Right cardiac atrium (tissue), 5 donors: ENCODE measurements around the gene CCM2. TPM values are rescaled to one million over a fixed set of nuclear protein-coding genes. Genes with fewer than 3 reads are reported as not detected.

Experiments used
- ATAC-seq, 2 donors: fragments of 200-7000 bp; cut with Tn5 transposase; one replicate each; pipeline versions ENCODE4 v1.8.0 to v1.9.1; 2020; ENCODE audit warnings: moderate library complexity in 2 of 2, mild to moderate bottlenecking in 1 of 2
- DNase-seq, 3 donors: peaks; one replicate each; pipeline ENCODE4 v3.0.0-alpha.2; 2020
- H3K27ac ChIP-seq: one replicate; pipeline ENCODE4 v1.5.1; 2013; ENCODE audit warnings: mild to moderate bottlenecking, low read length, control low read depth, moderate library complexity
- H3K27me3 ChIP-seq: one replicate; pipeline ENCODE4 v1.6.1; 2013; ENCODE audit not compliant: control insufficient read depth, insufficient read depth
- H3K4me1 ChIP-seq: one replicate; pipeline ENCODE4 v1.6.1; 2013; ENCODE audit warnings: low read length; ENCODE audit not compliant: control insufficient read depth, insufficient read depth
- H3K4me3 ChIP-seq: one replicate; pipeline ENCODE4 v1.5.1; 2013; ENCODE audit warnings: low read length, control low read depth
- H3K9me3 ChIP-seq: one replicate; pipeline ENCODE4 v1.6.1; 2013; ENCODE audit warnings: low read length; ENCODE audit not compliant: control insufficient read depth
- WGBS: extraction: QIAGEN DNeasy Blood & Tissue Kit; methylation state at CpG from one replicate; pipeline ENCODE4 v1.1.7; 2013; 5-methylcytosine and 5-hydroxymethylcytosine counted together
- intact Hi-C, 4 donors: fragments of 100-400 bp; cut with DNase I; formaldehyde crosslinking; loops; one replicate each; pipeline versions ENCODE4 v1.11.0 to v1.14.0; 2022 to 2023
- long read RNA-seq, 4 donors: library from polyadenylated mRNA; unstranded; transcript quantifications; one replicate each; pipeline ENCODE4 v2.0.0, GENCODE V29; 2020 to 2021
- polyA plus RNA-seq: library from polyadenylated mRNA; stranded (reverse); fragments of 200-250 nt; gene quantifications from one replicate; pipeline ENCODE4 v1.2.3, GENCODE V29; 2013
- total RNA-seq, 4 donors: library from RNA; stranded (reverse); fragmentation: NEBNext Ultra II Directional; extraction: Animal tissue kit (Norgen Biotek cat#: 25700); gene quantifications; one replicate each; pipeline ENCODE4 v1.2.1, GENCODE V29; 2021
- donor health status: healthy with polysubstance abuse.
- donor health status: DM: no; HTN: yes; CAD: no.
- donor health status: DM: no; HTN: no; CAD: no.
- donor health status: DM: no; HTN: yes; CAD: no; lungs with severe emphysema.
- donor health status: DM: yes; HTN: yes; CAD: no.

CCM2 gene
- total RNA-seq (10 to 100 TPM; 26.4 to 37.0 (median 32.4) TPM), polyA plus RNA-seq (32.8 TPM)
- long read RNA-seq, donor 1, transcript CCM2-201 (10 exons, 1,894 nt) = major isoform, 86 of 203 reads
- long read RNA-seq, donor 1, transcript CCM2-218 (9 exons, 1,719 nt) = minor isoform, 23 of 203 reads
- long read RNA-seq, donor 1, transcript CCM2-203 (10 exons, 1,983 nt) = minor isoform, 7 of 203 reads
- long read RNA-seq, donor 1, partial matches to known transcripts = 6 of 203 reads
- long read RNA-seq, donor 1, other reads (novel, unspliced or antisense) = 73 of 203 reads
- long read RNA-seq, donor 2, transcript CCM2-218 (9 exons, 1,719 nt) = minor isoform, 10 of 107 reads
- long read RNA-seq, donor 2, transcript CCM2-201 (10 exons, 1,894 nt) = major isoform, 45 of 107 reads
- long read RNA-seq, donor 2, partial matches to known transcripts = 3 of 107 reads
- long read RNA-seq, donor 2, other reads (novel, unspliced or antisense) = 40 of 107 reads
- long read RNA-seq, donor 3, transcript CCM2-201 (10 exons, 1,894 nt) = major isoform, 13 of 68 reads
- long read RNA-seq, donor 3, transcript CCM2-218 (9 exons, 1,719 nt) = minor isoform, 9 of 68 reads
- long read RNA-seq, donor 3, partial matches to known transcripts = 6 of 68 reads
- long read RNA-seq, donor 3, other reads (novel, unspliced or antisense) = 36 of 68 reads
- long read RNA-seq, donor 4, transcript CCM2-218 (9 exons, 1,719 nt) = minor isoform, 10 of 67 reads
- long read RNA-seq, donor 4, transcript CCM2-201 (10 exons, 1,894 nt) = major isoform, 28 of 67 reads
- long read RNA-seq, donor 4, partial matches to known transcripts = 2 of 67 reads
- long read RNA-seq, donor 4, other reads (novel, unspliced or antisense) = 26 of 67 reads

DNA sequence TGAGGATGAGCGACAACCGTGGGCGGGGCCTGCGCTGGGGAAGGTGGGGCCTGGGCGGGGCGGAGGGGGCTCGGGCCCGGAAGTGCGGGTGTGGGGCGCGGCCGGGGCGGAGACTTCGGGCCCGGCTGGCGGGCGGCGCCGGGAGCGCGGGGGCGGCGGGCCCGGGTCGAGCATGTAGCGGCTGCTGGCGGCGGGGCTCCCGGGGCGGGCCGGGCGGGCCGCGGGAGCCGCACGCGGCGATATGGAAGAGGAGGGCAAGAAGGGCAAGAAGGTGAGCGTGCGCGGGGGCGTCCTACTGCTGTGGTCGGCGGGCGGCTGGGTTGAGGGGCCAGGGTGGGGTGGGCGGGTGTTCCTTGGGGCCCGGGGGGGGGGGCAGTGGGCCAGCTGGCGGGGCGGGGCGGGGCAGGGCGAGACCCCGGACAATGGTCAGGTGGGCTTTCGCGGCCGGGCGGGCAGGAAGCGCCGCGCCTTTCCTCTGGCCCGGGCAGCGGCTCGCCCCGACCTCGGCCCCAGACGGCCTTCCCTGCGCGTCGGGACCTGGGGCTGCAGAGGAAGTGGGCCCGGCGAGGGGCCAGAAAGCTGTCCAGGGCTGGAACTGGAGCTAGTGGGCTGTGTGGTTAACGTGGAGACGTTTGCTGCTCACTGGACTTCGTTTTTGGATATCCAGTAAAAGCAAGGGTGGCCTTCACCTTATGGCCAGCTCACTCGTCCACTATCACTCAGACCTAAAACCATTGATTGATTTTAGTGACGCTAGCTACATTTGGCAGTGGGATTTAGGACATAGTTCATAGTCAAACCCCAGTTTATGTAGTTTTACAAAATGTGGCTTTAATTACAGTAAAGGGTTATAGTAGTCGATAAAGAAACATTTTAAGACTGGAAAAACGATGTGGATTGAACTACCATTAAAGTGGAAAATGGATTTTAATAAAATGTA is at the start of gene CCM2:
CCM2 (plus strand) TSS at position 109 of the 940 bp plus-strand sequence; CDS start at position 242, 133 bp downstream.
- no peaks in the 10 kb centered on the region for H3K27me3 ChIP-seq
- 1% methylated on average over 67 of the region's 77 CpGs for WGBS
- no peaks in the 10 kb centered on the region for H3K9me3 ChIP-seq
- ATAC-seq = peak; percentile 28 to 67
- DNase-seq = peak; percentile 77 to 90 (median 89)
- peak within 1 kb of the TSS; percentile 85 for H3K27ac ChIP-seq
- H3K4me1 ChIP-seq = peaks cover 7% of the 10 kb centered on the region
- intact Hi-C loops = no loop called here
- H3K4me3 ChIP-seq = peak within 1 kb of the TSS; percentile 92

DNA sequence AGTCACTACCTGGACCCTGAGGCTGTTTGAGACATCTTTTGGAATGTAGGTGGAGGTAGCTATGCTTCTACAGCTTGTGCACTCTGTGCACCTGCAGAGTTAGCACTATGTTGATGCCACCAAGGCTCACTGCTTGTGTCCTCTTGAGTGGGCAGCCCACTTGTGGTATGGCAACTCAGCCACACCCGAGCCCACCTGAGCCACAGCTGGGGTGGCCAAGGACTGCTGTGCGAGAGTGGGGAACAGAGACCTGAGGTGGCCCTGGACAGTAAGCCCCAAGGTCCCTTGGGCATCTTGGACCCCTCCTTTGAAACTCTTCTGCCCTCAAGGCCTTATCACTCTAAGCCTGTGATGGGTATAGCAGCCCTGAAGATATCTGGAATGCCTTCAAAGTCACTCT is 46.8 kb upstream of the CCM2 start:
- intact Hi-C loops = no loop called here
- peak in 1 of 2 donors; percentile 18 for ATAC-seq
- DNase-seq = no peak
- Histone ChIP-seq H3K4me3 (no peak overlapping the region), H3K27ac (no peak overlapping the region), H3K4me1 (no peaks in the 10 kb centered on the region), H3K27me3 (no peaks in the 10 kb centered on the region), H3K9me3 (no peaks in the 10 kb centered on the region)
- WGBS = 95% methylated on average over 2 of the region's 2 CpGs

DNA sequence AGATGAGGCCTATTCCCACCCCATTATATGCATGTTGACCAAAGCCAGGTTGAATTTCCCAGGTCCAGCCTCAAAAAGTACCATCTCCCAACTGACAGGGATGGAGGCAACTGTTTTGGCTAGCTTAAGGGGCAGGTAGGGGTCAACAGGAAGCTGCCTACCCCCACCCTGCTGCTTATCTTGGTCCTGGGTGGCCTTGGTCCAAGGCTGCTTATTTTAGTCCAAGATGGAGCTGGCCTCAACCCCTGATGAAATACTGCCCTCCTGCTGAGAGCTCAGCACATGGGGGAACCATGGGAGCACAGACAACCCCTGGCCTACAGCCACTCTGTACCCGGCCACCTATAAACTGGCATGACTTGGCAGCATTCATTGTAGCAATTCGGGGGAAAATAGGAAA is 44.3 kb upstream of the CCM2 start:
- intact Hi-C loops = no loop called here
- ATAC-seq = peak in 1 of 2 donors; percentile 53
- WGBS = 67% methylated on average over 2 of the region's 2 CpGs

DNA sequence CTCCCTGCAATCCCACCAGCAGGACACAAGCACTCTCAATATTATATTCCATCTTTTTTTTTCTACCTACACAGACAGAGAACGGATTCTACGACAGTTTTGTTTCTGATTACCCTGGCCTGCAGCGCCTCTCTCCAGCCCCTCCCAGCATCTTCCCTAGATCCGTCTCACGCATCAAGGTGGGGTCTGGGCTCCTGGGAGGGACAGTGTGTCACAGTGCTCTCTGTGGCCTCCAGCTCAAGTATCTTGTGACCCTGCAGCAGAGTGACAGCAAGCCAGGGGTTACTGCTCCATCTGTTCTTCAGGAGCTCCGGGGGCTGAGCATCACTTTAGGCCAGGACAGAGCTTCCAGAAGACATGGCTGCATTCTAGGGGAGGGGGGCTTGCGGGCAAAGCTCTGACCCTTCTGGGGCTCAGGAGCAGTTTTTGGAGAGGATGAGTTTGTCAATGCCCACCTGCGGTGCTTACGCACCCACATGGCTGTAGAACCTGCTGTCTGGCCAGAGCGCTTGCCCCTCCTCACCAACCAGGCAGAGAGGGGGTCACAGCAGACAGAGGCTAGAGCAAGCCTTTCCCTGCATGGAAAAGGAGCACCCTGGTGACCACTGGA is 43.7 kb upstream of the CCM2 start:
- no peak for DNase-seq
- whole genome bisulfite sequencing = 90% methylated on average over 10 of the region's 10 CpGs
- intact Hi-C loops = no loop called here
- H3K4me3 ChIP-seq = no peak overlapping the region
- H3K27ac ChIP-seq = no peak overlapping the region
- H3K27me3 ChIP-seq = no peaks in the 10 kb centered on the region
- no peaks in the 10 kb centered on the region for H3K9me3 ChIP-seq
- no peaks in the 10 kb centered on the region for H3K4me1 ChIP-seq
- no peak for ATAC-seq

More for the DNA sequence above, 44.3 kb upstream of the CCM2 start:
- H3K27me3 ChIP-seq = no peaks in the 10 kb centered on the region
- DNase-seq = no peak
- no peak overlapping the region for H3K27ac ChIP-seq
- no peak overlapping the region for H3K4me3 ChIP-seq
- no peaks in the 10 kb centered on the region for H3K4me1 ChIP-seq
- no peaks in the 10 kb centered on the region for H3K9me3 ChIP-seq

DNA sequence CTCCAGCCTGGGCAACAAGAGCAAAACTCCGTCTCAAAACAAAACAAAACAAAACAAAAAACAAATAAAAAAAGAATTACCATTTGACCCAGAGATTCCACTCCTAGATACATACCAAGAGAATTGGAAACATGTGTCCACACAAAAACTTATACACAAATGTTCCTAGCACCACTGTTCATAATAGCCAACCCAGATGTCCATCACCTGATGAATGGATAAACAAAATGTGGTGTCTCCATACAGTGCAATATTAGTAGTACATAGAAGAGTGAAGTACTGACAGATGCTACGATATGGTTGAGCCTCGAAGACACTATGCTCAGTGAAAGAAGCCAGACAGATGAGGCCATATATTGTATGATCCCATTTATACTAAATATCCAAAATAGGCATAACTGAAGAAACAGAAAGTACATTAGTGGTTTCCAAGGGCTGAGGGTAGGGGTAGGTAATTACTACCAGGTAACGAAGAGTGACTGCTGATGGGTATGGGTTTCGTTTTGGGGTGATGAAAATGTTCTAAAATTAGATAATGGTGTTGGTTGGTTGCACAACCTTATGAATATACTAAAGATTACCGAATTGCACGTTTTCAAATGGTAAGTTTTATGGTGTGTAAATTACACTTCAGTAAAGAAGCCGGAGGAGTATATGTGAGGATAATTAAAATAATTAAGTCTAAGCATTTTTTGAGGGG is 41.2 kb upstream of the CCM2 start:
- ATAC-seq = no peak
- 65% methylated on average over 8 of the region's 8 CpGs for WGBS
- Histone ChIP-seq H3K4me1 (no peaks in the 10 kb centered on the region), H3K4me3 (no peak overlapping the region), H3K9me3 (no peaks in the 10 kb centered on the region), H3K27ac (no peak overlapping the region), H3K27me3 (no peaks in the 10 kb centered on the region)
- intact Hi-C loops = no loop called here
- DNase-seq = no peak

DNA sequence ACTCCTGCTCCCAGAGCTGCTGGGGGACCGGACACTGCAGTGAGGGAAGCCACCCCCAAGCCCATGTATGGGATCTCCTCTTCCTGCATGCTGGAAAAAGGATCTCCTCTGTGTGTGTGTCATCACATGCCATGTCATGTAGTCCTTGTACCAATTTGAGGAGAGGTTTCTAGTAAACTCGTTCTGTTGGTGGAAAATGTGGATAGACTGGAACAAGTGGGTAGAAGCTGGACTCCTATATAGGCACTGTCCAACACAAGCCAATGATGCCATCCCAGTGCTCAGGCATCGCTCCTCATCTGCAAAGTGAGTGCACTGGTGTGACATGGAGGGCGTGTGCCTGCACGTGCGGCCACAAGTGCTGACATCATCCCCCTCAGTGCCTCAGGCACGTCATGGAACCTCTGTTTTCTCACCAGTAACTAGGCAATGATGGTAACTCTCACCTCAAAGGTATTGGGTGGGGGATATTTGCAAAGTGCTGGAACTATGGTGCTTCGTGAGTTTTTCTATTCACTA is 40.5 kb upstream of the CCM2 start:
- intact Hi-C loops = no loop called here
- no peak overlapping the region for H3K27ac ChIP-seq
- WGBS = 62% methylated on average over 8 of the region's 8 CpGs
- H3K9me3 ChIP-seq = no peaks in the 10 kb centered on the region
- H3K4me3 ChIP-seq = no peak overlapping the region
- DNase-seq (no peak), ATAC-seq (no peak)
- H3K27me3 ChIP-seq = no peaks in the 10 kb centered on the region
- no peaks in the 10 kb centered on the region for H3K4me1 ChIP-seq

DNA sequence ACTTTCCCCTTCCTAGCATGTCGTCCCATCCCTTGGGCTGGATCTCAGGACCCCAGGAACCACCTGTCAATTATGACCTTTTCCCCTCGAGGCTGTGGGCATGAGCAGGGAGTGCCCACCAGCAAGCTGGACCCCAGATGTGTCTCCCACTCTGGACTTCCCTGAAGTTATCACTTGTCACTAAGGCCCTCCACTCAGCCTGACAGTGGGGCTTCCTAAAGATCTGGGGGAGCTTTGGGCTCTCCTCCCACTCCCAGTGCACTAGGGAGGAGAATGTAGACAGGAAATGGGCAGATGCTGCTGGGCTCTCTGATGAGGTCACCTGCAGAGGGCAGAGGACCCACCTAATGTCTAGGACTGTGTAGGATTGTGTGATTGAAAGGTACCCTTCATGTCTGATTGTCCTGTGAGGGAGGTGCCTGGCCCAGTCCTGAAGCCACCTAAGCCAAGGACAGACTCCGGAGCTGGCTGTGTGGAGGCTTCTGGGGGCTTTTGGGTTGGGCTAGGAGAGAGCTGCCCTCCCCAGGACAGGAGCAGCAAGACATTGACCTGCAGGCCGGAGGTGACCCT is 39.9 kb upstream of the CCM2 start:
- intact Hi-C loops = no loop called here
- no peak for ATAC-seq
- WGBS = 79% methylated on average over 4 of the region's 4 CpGs

DNA sequence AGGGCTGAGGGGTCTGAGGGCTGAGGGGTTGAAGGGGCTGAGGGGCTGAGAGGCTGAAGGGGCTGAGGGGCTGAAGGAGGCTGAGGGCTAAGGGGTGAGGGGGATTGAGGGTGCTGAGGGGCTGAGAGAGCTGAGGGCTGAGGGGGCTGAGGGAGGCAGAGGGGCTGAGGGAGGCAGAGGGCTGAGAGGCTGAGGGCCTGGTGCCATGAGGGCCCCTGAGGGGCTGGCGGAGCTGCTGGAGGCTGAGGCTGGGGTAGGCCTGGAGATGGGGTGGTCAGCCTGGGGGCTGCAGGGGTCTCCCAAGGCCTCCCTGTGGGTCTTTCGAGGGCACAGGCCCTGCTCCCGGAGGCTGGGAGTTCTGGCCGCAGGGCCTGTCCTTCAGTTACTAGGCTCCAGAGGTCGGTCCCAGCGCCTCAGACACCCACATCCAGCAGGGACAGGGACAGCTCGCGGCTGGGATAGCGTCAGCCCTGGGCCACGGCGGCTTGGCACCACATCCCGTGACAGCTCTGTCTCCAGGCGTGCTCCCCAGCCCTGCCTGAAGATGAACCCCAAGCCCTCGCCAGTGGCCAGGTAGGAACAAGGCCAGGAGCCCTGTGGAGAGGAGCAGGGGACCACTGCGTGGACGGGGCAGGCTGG is 38.0 kb upstream of the CCM2 start:
- peak in 1 of 3 donors; percentile 69 for DNase-seq
- peak; percentile 20 to 25 for ATAC-seq
- Histone ChIP-seq H3K4me3 (no peak overlapping the region), H3K27ac (no peak overlapping the region), H3K9me3 (no peaks in the 10 kb centered on the region), H3K27me3 (no peaks in the 10 kb centered on the region), H3K4me1 (no peaks in the 10 kb centered on the region)
- intact Hi-C loops = no loop called here
- WGBS = 66% methylated on average over 16 of the region's 16 CpGs

More for the DNA sequence above, 39.9 kb upstream of the CCM2 start:
- no peaks in the 10 kb centered on the region for H3K4me1 ChIP-seq
- H3K9me3 ChIP-seq = no peaks in the 10 kb centered on the region
- no peaks in the 10 kb centered on the region for H3K27me3 ChIP-seq
- no peak for DNase-seq
- H3K27ac ChIP-seq = no peak overlapping the region
- H3K4me3 ChIP-seq = no peak overlapping the region

DNA sequence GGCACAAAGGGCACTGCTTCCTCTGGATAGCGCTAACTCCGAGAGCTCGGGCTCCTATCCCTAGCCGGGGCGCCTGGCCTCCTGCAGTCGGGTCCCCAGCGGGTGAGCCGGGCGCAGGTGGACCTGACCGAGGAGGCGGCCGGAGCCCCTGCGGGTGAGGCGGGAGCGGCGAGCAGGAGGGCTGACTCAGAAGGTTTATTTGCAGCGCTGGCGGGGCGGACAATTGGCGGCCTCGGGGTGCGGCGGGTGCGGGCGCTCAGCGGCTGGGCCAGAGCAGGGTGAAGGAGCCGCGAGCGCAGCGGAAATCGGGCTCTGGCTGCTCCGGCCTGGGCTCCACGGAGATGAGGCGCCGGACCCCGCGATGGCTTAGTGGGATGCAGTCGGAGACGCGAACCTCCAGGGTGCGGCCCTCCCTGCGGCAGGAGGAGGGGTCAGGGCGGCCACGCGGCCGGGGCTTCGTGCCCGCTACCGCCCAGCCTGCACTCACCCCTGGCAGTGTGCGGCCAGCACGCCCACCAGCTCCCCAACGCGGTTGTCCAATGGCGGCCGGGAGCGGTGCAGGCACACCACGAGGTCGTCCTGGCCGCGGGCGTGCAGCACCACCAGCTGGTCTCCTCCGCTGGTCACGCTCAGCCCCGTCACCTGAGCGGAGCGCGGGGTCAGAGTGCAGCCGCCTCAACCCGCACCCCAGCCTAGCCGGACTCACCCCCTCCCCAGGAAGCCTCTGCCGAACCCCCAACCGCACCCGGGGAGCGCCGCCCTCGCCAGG is 37.3 kb upstream of the CCM2 start:
- 16% methylated on average over 76 of the region's 76 CpGs for WGBS
- no peaks in the 10 kb centered on the region for H3K9me3 ChIP-seq
- H3K4me1 ChIP-seq = no peaks in the 10 kb centered on the region
- H3K27me3 ChIP-seq = no peaks in the 10 kb centered on the region
- no peak overlapping the region for H3K27ac ChIP-seq
- peak in 2 of 3 donors; percentile 75 to 77 for DNase-seq
- peak; percentile 67 to 74 for ATAC-seq
- peak overlapping the region; percentile 26 for H3K4me3 ChIP-seq
- intact Hi-C loops = no loop called here
